ENCODE measurements around the gene SF3B6.

Gene SF3B6

DNA sequence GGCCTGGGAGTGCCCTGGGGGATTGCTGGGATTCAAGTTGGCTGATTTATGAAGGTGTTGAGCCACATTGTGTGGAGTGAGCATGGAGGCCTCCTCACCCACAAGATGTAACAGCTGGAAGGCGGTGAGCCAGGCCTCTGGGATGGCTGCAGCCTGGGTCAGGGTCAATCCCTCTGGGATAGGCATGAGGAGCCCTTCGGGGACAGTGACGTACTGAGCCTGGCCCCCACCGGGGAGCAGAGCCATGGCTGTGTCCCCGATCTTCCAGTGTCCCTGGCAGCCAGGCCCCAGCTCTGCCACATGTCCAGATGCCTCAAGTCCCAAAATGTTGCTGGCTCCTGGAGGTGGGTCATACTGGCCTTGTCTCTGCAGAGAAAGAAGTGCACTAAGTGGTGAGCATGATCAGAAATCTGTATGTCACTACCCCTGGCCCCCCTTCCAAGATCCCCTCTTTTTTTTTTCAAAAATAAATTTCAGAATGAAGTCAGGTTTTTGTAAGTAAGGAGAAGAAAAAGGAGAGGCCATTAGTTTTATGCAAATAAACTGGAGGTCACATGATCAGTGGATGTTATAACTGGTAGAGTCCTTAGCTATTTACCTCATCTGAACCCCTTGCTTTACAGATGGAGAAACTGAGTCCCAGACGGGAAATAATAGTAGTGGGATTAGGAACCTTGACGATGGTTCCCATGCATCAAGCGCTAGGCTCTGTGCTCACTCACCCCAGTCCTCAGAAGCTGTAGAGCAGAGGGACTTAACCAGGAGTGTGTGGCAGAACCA lies 6.9 kb upstream of the SF3B6 start:
- H3K36me3 Mint-ChIP-seq = peaks cover 3% of the 10 kb centered on the region
- H3K4me3 Mint-ChIP-seq = peak overlapping the region; percentile 86
- H3K9me3 Mint-ChIP-seq (ENCODE audit: low read depth) = no peaks in the 10 kb centered on the region
- H3K27ac Mint-ChIP-seq = no peak overlapping the region
- H3K27me3 Mint-ChIP-seq = no peaks in the 10 kb centered on the region
- peaks cover 12% of the 10 kb centered on the region for H3K4me1 Mint-ChIP-seq (ENCODE audit: low read depth)

DNA sequence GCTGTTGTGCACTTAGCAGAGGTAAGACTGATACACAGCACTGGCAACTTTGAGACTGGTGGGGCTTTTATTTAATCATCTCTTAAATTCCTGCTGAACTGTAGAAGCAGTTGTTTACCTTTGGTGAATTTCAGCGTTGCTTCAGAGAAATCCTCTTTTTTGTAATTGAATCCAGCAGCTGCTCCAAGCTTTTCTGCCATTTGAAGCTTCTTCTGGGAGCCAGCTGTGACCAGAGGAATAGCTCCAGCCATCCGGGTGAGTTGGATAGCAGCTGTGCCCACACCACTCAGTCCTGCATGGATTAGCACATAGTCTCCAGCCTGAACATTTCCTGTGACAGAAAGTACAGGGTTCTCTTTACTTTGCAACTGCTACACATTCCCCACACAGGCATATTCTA lies 4.6 kb upstream of the SF3B6 start:
- H3K4me3 Mint-ChIP-seq = no peak overlapping the region
- no peaks in the 10 kb centered on the region for H3K27me3 Mint-ChIP-seq
- no peaks in the 10 kb centered on the region for H3K9me3 Mint-ChIP-seq (ENCODE audit: low read depth)
- peaks cover 2% of the 10 kb centered on the region for H3K36me3 Mint-ChIP-seq
- H3K4me1 Mint-ChIP-seq (ENCODE audit: low read depth) = peaks cover 17% of the 10 kb centered on the region
- H3K27ac Mint-ChIP-seq = no peak overlapping the region

DNA sequence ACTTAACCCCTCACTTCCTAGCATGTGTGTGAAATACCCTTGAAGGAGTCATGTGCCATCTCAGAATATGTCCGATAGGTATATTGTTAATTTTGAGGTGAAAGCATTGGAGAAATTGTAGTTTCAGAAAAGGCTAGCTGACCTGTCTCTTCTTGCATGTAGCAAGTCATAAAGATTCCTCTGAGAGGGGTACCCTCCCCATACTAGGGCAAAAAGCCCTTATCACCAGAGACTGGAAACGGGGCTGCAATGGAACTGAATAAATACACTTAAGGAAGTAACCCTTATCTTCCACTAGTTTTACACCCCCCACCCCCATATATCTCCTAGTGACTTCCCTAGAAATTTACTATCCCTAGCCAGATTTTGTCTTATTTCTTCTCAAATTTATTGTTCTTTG lies 1.8 kb upstream of the SF3B6 start:
- peak overlapping the region; percentile 100 for H3K4me3 Mint-ChIP-seq
- H3K27ac Mint-ChIP-seq = peak overlapping the region; percentile 83
- H3K9me3 Mint-ChIP-seq (ENCODE audit: low read depth) = no peaks in the 10 kb centered on the region

DNA sequence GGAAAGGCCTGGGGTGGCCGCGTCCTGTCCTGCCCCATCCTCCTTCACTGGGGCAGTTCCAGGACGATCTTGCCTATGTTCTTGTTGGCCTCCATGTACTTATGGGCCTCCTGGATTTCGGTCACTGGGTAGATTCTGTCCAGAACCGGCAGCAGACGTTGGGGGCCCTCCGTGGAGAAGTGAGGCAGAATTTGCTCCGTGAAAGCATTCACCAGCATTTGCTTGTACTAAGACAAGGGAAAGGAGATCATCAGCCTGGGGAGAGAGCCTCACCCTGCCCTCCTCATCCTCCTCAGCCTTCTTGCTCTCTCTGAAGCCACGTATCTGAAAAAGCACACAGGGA lies 1.4 kb upstream of the SF3B6 start:
- no peaks in the 10 kb centered on the region for H3K9me3 Mint-ChIP-seq (ENCODE audit: low read depth)
- H3K4me3 Mint-ChIP-seq = peak overlapping the region; percentile 100
- peaks cover 4% of the 10 kb centered on the region for H3K36me3 Mint-ChIP-seq
- H3K4me1 Mint-ChIP-seq (ENCODE audit: low read depth) = peaks cover 28% of the 10 kb centered on the region
- no peaks in the 10 kb centered on the region for H3K27me3 Mint-ChIP-seq
- peak overlapping the region; percentile 83 for H3K27ac Mint-ChIP-seq

More for the DNA sequence above, 1.8 kb upstream of the SF3B6 start:
- Mint-ChIP-seq H3K27me3 (no peaks in the 10 kb centered on the region), H3K4me1 (ENCODE audit: low read depth) (peaks cover 25% of the 10 kb centered on the region), H3K36me3 (peaks cover 4% of the 10 kb centered on the region)

DNA sequence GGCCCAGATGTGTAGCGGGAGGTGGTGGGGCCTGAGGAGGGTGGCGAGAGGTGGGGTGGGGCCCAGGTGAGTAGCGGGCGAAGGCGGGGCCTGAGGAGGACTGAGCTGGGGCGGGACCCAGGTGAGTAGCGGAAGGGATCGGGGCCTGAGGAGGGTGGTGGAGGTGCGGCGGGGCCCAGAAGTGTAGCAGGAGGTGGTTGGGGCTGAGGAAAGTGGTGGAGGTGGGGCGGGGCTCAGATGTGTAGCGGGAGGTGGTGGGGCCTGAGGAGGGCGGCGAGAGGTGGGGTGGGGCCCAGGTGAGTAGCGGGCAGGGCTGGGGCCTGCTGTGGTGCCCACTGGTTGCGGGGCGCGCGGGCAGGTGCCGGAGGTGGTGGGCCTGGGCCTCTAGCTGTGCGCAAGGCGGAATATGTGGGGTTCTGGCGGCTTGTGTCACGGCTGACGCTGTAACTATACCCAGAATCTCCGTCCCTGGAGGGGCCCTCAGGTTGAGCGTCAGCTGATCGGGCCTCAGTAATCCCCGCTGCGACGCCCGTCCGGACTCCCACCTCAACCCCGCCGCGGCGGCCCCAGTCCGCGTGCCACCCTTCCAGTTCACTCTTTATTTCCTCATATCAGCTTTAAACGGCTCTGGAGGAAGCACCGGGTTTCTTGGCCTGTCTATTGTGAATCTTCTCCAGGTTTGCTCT lies 866 bp upstream of the SF3B6 start:
- Mint-ChIP-seq H3K27me3 (no peaks in the 10 kb centered on the region), H3K9me3 (ENCODE audit: low read depth) (no peaks in the 10 kb centered on the region), H3K36me3 (peaks cover 4% of the 10 kb centered on the region), H3K4me3 (peak overlapping the region; percentile 100), H3K27ac (peak overlapping the region; percentile 83), H3K4me1 (ENCODE audit: low read depth) (peaks cover 32% of the 10 kb centered on the region)

DNA sequence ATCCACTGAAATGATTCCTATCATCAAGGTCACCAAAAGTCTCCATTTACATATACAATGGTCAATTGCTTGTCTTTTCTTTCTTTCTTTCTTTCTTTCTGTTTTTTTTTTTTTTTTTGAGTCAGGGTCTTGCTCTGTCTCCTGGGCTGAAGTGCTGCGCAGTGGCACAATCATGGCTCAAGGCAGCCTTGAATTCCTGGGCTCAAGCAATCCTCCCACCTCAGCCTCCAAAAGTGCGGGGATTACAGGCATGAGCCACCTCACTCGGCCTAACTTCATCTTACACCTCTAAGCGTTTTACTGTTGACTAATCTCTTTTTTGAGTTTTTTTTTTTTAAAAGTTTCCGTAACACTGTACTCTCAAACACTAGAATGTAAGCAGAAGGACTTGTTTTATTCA lies 867 bp downstream of the SF3B6 start:
- peak overlapping the region; percentile 98 for H3K27ac Mint-ChIP-seq

DNA sequence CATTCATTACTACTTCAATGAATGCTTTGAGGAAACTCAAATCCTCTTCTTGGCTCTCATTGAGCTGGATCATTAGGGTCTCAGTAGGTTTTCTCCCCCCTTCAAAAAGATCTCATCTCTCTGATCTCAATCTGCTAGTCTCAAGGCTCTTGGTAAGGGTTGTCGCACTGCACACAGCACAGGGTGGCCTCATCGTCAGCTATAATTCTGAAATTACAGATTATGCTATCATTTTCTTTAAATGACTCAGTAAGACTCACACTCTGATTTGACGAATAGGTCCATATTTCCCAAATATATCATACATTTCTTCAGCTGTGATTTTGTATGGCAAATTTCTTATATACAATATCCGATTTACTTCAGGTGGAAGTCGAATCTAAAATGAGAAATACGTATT lies 2.3 kb downstream of the SF3B6 start:
- Mint-ChIP-seq H3K4me3 (peak overlapping the region; percentile 12), H3K27ac (no peak overlapping the region), H3K27me3 (no peaks in the 10 kb centered on the region), H3K4me1 (ENCODE audit: low read depth) (peaks cover 32% of the 10 kb centered on the region), H3K9me3 (ENCODE audit: low read depth) (no peaks in the 10 kb centered on the region), H3K36me3 (peaks cover 3% of the 10 kb centered on the region)

More for the DNA sequence above, 867 bp downstream of the SF3B6 start:
- Mint-ChIP-seq H3K27me3 (no peaks in the 10 kb centered on the region), H3K36me3 (peaks cover 3% of the 10 kb centered on the region), H3K4me1 (ENCODE audit: low read depth) (peaks cover 32% of the 10 kb centered on the region), H3K4me3 (peak overlapping the region; percentile 100), H3K9me3 (ENCODE audit: low read depth) (no peaks in the 10 kb centered on the region)

DNA sequence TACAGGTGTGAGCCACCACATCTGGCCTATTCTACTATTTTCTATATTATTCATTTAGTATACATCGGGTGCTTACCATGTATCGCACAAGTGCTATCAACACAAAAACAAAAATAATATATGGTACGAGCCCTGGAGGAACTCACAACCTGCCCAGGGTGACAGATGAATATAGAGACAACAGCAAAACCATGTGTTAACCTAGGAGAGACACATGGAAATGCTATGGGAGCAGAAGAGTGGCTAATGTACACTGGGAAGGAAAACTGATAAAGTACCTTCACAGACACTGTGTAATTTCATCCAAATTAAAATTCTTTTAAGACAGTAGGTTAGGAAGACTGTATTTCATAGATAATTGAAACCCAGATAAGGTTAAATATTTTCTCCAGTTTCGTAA lies 3.9 kb downstream of the SF3B6 start:
- H3K27ac Mint-ChIP-seq = no peak overlapping the region
- no peaks in the 10 kb centered on the region for H3K27me3 Mint-ChIP-seq
- no peak overlapping the region for H3K4me3 Mint-ChIP-seq
- H3K4me1 Mint-ChIP-seq (ENCODE audit: low read depth) = peaks cover 29% of the 10 kb centered on the region
- no peaks in the 10 kb centered on the region for H3K9me3 Mint-ChIP-seq (ENCODE audit: low read depth)
- peaks cover 3% of the 10 kb centered on the region for H3K36me3 Mint-ChIP-seq

DNA sequence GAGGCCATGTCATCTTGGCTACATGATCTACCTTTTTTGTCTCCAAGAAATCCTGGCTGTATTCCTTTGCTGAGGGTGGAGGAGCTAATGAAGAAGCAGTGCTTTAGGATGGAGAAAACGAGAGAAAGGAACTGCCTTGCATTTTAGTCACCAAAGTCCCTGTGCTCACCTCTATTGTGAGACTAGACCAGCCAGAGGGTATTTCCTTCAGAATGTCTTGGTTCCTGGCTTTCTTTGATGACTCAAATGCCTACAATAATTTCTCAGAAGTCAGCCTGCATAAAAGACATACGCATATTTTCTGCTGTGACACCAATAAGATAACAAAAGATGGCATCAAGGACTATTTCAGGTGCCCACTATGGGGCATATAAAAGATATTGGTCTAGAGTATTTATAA lies 10.8 kb downstream of the SF3B6 start:
- no peaks in the 10 kb centered on the region for H3K4me1 Mint-ChIP-seq (ENCODE audit: low read depth)
- no peaks in the 10 kb centered on the region for H3K27me3 Mint-ChIP-seq
- no peak overlapping the region for H3K27ac Mint-ChIP-seq
- H3K4me3 Mint-ChIP-seq = no peak overlapping the region
- H3K36me3 Mint-ChIP-seq = peaks cover 2% of the 10 kb centered on the region
- H3K9me3 Mint-ChIP-seq (ENCODE audit: low read depth) = no peaks in the 10 kb centered on the region

DNA sequence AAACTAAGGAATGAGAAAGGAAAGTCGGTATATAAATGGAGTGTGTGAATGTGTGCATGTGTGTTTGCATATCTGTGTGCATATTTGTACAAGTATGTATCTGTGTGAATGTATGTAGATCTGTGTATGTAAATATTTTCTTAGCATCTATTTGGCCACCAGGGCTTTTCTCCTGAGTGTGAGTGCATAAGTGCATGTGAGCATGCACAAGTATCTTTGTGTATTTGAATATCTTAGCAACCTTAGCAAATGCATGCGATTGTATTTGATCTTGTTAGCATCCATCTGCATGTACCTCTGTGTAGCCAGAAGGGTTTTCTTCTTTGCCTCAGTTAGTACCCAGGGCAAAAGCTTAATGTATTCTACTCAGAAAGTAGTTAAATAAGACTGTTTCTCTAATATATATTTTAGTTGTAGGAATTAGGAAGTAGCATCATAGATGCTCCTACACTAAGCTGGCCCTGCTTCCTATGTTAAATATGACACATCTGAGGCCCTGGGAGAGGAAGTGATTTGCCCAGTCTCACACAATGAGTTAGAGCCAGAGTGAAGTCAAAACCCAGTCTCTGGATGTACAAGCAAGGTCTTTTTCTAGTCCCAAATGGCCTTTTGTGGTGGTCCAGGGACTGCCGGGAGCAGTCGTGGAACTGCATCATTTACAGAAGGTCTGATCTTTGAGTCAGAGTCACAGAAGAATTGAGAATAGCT lies 17.4 kb downstream of the SF3B6 start:
- Mint-ChIP-seq H3K27ac (no peak overlapping the region), H3K4me1 (ENCODE audit: low read depth) (no peaks in the 10 kb centered on the region), H3K9me3 (ENCODE audit: low read depth) (no peaks in the 10 kb centered on the region), H3K27me3 (no peaks in the 10 kb centered on the region), H3K36me3 (no peaks in the 10 kb centered on the region), H3K4me3 (no peak overlapping the region)

DNA sequence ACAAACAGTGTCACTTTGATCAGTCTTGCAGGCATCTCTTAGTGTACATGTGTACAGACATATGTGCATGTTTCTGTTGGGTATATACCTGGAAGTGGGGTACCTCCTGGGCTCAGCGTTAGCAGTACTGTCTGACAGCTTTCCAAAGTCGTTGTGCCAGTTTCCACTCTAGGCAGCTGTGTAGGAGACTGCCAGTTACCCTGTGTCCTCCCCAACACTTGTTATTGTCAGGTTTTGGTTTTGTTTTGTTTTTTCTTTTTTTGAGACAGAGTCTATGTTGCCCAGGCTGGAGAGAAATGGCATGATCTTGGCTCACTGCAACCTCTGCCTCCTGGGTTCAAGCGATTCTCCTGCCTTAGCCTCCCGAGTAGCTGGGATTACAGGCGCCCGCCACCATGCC lies 20.4 kb downstream of the SF3B6 start:
- Mint-ChIP-seq H3K9me3 (ENCODE audit: low read depth) (no peaks in the 10 kb centered on the region), H3K27ac (no peak overlapping the region), H3K4me1 (ENCODE audit: low read depth) (no peaks in the 10 kb centered on the region), H3K36me3 (no peaks in the 10 kb centered on the region), H3K27me3 (peaks cover 1% of the 10 kb centered on the region), H3K4me3 (no peak overlapping the region)

DNA sequence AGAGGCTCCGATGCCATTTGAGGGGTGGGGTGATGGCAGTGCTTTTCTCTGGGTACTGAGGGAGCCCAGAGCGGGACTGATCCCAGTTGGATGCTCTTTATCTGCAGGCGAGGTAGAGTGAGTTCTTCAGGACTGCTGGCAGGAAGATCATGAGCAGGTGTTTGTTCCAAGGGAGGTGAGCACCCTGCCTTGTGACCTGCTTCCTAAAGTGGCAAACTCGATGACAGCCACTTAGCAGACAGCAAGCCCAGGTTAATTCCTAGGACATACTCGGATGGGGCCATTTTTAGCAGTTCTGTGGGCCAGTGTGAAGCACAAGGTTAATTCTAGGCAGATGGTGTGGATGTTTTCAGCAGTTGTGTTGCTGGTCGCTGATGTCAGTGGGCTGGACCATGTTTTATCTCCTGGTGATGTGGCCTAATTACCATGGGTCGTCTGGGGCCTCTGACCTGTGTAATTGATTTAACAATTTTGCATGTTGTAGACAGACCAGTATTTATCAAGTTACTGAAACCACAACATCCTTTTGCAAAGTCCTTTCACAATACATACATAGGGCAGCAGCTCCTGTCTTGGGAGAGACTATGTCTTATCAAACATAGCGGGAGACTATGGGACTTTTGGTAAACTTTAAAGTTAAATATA lies 21.6 kb downstream of the SF3B6 start:
- no peaks in the 10 kb centered on the region for H3K36me3 Mint-ChIP-seq
- H3K27me3 Mint-ChIP-seq = peaks cover 1% of the 10 kb centered on the region
- H3K27ac Mint-ChIP-seq = no peak overlapping the region
- H3K4me3 Mint-ChIP-seq = no peak overlapping the region
- H3K4me1 Mint-ChIP-seq (ENCODE audit: low read depth) = no peaks in the 10 kb centered on the region
- H3K9me3 Mint-ChIP-seq (ENCODE audit: low read depth) = no peaks in the 10 kb centered on the region

DNA sequence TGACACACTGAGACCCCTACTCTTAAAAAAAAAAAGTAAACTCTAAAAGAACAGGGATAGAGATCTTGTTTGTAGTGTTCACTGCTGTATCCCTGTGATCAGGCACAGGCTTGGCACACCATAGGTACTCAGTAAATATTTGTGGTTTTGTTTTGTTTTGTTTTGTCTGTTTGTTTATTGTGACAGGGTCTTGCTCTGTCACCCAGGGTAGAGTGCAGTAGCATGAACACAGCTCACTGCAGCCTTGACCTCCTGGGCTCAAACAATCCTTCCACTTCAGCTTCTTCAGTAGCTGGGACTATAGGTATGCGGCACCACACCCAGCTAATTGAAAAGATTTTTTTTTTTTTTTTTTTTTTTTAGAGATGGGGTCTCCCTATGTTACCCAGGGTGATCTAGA lies 23.2 kb downstream of the SF3B6 start:
- no peak overlapping the region for H3K4me3 Mint-ChIP-seq
- no peak overlapping the region for H3K27ac Mint-ChIP-seq
- no peaks in the 10 kb centered on the region for H3K36me3 Mint-ChIP-seq
- H3K9me3 Mint-ChIP-seq (ENCODE audit: low read depth) = no peaks in the 10 kb centered on the region
- peaks cover 3% of the 10 kb centered on the region for H3K4me1 Mint-ChIP-seq (ENCODE audit: low read depth)
- peaks cover 1% of the 10 kb centered on the region for H3K27me3 Mint-ChIP-seq

DNA sequence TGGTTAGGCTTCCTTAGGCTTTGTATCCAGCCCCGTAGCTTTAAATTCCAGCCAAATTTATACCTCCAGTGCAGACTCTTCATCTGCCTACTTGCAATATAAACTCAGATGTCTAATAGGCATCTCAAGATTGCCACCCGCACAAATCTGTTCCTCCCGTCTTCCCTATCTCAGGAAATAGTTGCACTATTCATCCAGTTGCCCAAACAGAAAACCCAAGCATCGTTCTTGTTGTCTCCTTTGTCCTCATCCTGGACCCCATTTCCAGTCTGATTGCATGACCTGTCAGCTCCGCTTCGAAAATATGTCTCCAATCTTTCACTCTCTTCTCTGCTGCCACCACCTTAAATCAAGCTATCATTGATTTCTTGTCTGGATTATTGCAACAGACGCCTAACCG lies 24.3 kb downstream of the SF3B6 start:
- H3K4me1 Mint-ChIP-seq (ENCODE audit: low read depth) = peaks cover 13% of the 10 kb centered on the region
- H3K27ac Mint-ChIP-seq = no peak overlapping the region
- H3K36me3 Mint-ChIP-seq = no peaks in the 10 kb centered on the region
- H3K9me3 Mint-ChIP-seq (ENCODE audit: low read depth) = no peaks in the 10 kb centered on the region
- H3K4me3 Mint-ChIP-seq = no peak overlapping the region
- peaks cover 1% of the 10 kb centered on the region for H3K27me3 Mint-ChIP-seq

Data from activated naive CD8-positive, alpha-beta T cell (primary cell).